NCI-H2196 (cell line): ENCODE measurements around the gene ACSF3.

Experiments used
- DNase-seq: peaks from one replicate; lab custom pipeline; 2025; ENCODE audit not compliant: unreplicated experiment; lab: John Stamatoyannopoulos, UW

The ACSF3 gene

DNA sequence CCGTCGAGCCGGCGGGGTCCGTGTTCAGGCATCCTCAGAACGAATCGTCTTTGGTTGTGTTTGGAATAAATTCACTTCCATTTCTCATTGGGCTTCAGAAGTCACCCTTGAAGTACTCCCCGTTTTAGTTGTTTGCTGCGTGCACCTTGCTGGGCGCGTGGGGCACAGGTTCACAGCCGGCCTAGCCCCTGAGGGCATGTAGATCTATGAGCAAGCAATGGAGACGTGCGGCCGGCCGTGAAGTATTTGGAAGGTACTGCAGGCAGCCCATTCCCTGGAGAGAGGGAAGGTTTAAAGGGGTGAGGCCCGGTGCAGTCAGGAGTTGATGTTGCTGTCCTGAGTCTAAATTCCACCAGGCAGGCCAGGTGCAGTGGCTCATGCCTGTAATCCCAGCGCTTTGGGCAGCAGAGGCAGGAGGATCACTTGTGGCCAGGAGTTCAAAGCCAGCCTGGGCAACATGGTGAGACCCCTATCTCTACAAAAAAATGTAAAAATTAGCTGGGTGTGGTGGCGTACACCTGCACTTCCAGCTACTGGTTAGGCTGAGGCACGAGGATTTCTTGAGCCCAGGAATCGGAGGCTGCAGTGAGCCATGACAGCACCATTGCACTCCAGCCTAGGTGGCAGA lies 714 bp downstream of the ACSF3 start:
- DNase-seq: no peak

DNA sequence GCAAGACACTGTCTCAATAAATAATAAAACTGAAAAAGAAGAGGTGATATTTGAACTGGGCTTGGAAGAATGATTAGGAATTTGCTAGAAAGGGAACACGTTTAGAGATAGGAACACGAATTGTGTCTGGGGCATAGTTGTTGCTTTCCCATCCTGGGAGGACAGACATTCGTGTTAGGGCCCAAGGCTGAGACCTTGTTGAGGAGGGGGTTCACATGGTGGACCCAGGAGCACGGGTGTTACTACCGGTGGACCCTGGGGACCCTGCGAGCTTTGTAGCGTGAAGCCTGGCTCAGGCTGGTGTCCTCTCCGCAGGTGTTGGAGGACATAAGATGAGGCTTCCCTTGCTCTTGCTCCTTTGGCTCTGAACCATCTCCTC lies 1.2 kb downstream of the ACSF3 start:
- no peak for DNase-seq

DNA sequence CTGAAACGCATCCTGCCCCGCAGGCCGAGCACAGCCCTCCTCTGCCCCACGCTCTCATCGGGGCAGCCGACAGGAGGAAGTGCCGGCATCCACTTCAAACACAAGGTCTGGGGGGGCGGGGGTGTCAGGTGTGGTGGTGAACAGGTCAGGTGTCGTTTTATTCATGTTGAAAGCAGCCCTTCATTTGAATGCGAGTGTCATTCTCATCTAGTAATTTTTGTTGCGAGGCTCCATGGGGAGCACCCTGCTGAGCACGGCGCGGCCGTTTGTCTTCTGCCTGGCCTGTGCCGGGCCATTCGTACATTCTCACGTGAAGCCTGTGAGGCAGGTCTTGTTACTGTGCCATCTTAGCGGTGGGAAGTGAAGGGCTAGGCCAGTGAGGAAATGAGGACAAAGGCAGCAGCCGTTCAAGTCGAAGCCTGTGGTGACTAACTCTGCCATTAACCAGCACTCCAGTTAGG lies 1.9 kb downstream of the ACSF3 start:
- DNase-seq: peak; percentile 40

DNA sequence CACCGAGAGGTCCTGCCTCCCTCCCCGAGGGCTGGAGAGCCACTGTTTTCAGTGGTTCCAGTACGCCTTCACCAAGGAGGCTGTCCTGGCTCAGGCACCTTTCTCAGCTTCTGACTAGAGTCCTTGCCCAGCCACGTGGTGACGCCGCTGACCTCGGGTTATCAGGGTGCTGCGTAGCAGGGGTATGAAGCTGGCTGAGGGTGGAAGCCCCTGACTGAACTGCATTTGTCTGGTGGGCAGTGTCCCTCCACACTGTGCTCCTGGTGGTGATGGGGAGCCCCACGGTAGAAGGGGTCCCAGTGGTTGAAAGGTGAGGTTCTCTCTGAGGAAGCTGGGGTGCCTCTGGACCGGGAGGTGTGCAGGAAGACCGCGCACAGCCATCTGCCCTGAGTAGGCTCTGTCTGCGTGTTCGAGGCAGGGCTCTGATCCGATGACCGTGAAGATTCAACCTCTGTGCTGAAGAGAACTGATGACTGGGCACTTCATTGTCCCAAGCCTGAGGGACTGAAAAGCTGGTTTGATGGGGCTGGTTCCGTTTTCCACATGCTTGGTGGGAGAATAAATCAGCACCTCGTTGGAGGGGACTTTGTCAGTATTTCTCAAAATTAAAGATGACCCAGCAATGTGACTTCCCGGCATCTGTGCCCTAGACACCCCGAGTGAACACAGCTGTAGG lies 2.5 kb downstream of the ACSF3 start:
- DNase-seq: no peak

DNA sequence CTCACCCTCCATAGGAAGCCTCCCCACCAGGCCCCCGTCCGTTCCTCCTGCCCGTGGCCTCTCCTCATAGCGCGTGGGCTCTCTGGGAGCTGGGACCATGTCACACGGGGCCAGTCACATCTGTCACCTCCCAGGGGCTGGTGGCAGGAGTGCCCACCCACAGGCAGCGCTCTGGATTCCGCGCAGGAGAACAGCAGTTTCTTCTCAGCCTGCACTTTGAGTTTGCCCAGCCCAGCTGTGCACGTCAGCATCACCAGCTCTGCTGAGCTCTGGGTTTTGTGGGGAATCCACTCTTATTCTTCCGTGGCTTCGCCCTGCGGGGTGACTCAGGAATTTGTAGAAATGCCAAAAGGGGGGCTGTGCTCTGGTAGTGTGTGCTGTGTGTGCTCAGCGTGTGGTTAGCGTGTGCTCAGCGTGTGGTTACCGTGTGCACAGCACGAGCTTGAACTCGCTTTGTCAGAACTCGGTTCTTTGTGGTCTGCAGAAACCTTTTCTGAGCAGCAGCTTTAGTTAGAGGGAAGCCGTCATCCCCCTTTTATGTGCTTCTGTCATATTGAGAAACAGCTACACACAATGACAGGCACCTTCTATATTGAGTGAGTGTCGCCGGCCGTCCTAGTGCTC lies 3.2 kb downstream of the ACSF3 start:
- no peak for DNase-seq

DNA sequence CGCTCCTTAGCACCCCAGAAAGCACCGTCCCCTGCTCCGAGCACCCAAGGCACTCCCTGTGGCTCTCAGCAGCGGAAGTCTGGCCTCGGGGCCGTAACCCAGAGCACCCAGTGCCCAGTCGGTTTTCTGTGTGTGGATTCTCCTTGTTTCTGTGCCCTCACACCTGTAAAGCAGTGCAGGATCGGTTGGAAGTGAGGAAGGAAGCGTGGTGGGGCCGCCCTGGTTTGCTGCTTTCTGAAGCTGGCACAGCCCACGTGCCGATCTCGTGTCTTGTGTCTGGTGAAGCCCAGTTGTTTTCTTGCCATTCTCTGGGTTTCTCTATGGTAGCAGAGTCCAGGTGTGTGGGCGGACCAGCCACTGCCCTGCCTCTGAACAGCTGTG lies 3.7 kb downstream of the ACSF3 start:
- DNase-seq: no peak

DNA sequence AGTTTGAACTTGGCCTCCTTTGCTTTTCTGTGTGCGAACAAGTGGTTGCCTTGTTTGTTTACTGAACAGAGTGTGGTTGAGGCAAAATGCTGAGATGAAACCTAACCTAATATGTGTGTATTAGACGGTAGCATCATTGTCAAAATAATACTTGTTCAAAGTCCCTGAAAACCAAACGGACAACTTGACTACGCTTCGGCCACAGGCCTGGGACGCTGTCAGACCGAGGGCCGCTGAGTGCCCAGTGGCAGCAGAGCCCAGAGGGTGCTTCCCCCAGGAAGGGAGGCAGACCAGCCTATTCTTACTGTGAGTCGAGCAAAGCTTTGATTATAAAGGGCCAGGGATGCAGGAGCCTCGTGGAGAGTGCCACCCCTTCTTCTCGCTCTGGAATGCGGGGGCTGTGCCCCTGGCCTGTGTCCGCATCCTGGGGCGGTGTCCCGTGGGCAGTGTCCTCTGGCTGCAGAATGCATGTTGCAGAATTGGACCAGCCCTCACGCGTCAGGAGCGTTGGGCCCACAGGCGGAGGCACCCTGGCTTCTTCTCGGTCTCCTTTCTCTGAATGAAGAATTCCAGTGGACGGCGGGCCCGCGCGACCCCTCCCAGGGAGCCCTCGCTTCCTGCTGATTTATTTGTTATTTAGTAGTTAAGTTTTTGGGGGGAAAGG lies 5.2 kb downstream of the ACSF3 start:
- DNase-seq: no peak

DNA sequence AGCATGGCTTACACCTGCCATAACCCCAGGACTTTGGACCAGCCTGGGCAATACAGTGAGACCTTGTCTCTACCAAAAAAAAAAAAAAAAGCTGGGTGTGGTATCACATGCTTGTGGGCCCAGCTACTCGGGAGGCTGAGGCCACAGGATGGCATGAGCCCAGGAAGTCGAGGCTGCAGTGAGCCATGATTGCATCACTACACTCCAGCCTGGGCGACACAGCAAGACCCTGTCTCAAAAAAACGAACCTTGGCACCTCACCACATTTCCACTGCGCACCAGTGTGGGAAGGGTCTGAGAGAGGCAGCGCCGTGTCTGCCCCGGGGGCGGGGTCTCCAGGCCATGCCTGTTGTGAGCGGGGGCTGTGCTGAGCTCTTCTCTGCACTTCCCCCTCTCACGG lies 6.3 kb downstream of the ACSF3 start:
- no peak for DNase-seq

DNA sequence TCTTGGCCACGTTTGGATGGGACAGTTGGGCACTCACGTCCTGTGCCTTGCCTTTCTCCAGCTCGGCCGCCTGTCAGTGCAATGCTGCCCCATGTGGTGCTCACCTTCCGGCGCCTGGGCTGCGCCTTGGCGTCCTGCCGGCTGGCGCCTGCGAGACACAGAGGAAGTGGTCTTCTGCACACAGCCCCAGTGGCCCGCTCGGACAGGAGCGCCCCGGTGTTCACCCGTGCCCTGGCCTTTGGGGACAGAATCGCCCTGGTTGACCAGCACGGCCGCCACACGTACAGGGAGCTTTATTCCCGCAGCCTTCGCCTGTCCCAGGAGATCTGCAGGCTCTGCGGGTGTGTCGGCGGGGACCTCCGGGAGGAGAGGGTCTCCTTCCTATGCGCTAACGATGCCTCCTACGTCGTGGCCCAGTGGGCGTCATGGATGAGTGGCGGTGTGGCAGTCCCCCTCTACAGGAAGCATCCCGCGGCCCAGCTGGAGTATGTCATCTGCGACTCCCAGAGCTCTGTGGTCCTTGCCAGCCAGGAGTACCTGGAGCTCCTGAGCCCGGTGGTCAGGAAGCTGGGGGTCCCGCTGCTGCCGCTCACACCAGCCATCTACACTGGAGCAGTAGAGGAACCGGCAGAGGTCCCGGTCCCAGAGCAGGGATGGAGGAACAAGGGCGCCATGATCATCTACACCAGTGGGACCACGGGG lies 7.1 kb downstream of the ACSF3 start:
- no peak for DNase-seq

DNA sequence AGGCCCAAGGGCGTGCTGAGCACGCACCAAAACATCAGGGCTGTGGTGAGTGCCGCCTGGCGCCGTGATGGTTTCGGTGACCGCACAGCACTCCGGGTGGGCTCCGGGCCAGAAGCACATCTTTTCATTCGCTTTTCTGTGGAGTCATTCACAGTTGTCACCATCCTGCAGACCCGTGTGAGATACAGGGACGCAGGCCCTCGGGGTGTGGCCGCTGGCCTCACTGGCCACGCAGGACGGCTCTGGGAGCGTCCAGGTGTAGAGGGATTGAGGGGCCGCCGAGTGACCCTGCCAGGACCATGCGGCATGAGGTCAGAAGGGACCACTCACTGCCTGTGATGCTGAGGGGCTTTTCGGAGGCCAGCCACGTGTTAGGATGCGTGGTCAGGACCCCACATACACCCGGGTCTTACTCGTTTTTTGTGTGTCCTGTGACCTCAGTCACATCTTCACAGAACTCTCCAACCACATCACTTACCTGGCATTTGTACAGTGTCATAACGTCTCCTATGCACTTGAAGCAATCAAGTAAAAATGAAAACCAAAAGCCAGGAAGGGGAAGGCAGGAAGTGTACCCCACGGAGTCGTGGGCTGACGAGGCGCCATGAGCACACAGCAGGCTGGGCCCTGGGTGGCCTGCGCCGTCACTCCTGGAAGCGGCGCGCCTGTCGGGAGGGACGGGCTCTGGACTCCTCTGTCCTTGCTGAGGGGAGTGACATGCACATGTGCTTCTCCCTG lies 7.8 kb downstream of the ACSF3 start:
- DNase-seq: no peak

DNA sequence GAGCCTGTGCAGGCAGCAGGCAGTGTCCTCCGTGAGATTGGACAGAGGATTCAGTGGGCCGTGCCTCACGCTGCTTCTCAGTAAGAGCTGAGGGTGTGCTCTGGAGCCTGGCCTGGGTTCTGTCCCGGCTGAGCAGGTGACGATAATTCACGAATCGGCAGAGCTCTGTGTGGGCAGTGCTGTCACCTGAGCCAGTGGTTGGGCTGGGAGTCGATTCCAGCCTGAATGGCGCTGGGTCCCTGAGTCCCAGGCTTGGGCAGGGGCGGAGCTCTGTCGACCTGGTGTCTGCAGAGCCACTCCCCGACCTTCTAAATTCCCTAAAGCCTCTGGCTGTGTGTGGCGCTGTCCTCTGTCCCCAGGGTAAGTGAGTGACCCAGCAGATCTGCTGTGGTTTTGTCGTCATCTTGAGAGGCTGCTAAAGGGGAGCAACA lies 8.4 kb downstream of the ACSF3 start:
- no peak for DNase-seq

DNA sequence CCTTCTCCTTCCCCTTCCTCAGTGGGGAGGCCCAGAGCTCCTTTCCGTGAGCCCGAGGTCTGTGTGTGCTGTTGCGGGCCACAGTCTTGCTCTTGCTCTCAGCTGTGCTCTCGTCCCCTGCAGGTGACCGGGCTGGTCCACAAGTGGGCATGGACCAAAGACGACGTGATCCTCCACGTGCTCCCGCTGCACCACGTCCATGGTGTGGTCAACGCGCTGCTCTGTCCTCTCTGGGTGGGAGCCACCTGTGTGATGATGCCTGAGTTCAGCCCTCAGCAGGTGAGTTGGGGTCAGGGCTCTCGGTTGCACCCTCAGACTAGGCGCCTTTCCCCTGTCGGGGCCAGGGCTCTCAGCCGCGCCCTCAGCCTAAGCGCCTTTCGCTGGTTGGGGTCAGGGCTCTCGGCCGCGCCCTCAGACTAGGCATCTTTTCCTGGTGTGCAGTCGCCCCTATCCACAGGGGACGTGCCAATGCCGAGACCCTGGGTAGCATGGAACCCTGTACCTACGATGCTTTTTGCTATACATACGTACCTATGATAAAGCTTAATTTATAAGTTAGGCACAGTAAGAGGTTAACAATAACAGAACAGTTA lies 8.9 kb downstream of the ACSF3 start:
- DNase-seq: no peak

DNA sequence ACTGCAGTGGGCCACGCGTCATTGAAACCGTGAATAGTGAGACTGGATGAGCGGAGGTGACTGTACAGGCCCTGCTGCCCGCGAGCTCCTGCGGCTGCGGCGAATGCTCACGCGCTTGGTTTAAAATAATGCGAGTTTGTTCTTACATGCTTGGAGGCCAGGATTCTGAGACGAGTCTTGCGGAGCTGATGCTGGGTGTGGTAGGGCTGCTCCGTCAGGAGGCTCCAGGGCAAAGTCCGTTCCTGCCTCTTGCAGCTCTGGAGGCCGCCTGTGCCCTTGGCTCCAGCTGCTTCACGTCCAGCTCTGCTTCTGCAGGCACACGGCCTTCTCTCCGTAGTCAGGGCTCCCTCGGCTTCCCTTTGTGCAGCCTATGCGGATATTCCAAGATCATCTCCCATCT lies 9.5 kb downstream of the ACSF3 start:
- DNase-seq: no peak

DNA sequence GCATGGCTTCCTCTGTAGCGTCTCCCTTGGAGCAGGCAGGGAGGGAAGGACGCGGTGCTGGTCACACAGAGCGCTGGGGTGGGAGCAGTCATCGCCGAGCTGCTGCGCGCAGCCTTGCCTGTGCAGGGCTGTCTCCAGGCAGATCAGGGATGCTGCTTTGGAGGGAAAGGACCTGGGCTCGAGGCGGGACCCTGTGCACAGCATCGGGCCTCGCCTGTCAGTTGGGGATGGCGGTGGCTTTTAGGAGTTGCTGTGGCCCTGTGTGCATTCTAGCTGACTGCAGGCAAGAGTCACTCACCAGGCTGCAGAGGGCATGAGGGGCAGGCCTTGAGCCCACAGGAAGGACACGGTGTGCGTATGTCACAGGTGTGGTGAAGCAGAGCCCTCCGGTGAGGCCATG lies 10.1 kb downstream of the ACSF3 start:
- no peak for DNase-seq

DNA sequence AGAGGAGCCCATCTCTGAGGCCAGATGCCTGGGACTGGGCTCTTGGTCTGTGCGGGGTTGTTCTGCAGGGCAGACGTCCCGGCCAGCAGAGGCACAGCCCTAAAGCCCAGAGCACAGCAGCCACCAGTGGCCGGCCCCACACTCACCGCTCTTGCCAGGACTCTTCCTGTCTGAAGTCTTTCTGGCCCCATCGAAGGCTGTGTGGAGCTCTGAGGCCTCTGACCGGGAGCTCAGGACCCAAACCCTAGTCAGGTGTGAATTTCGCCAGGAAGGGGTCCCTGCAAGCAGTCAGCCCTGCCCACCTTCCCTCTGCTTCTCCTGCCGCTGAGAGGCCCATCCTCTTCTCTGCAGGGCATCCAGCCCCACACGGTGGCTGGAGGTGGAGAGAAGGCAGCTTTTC lies 10.7 kb downstream of the ACSF3 start:
- DNase-seq: no peak

DNA sequence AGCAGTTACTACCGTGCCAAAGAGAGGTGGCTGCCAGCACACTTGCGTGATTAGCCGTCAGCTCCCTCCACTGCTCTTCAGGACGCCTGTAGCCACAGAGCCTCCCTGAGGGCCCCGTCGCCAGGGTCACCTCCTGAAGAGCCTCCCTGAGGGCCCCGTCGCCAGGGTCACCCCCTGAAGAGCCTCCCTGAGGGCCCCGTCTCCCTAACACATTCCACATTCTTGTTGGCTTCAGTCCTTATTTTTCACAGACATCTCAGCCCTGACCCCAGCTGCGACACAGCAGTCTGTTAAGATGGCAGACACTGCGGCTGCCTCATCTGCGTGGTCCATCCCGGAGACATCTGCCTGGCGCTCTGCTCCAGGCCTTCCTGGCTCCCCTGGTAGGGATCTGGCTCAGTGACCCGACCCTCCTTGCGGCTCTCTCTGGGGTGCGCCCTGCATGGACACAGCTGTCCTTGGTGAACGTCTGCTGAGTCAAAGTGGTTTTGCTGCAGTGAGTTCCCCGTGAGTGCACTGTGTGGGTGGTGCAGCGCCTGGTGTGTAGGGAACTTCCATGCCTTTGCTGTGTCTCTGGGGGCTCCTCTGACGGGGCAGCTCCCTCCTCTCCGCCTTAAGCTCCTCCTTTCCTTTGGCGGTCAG lies 11.4 kb downstream of the ACSF3 start:
- DNase-seq: no peak

DNA sequence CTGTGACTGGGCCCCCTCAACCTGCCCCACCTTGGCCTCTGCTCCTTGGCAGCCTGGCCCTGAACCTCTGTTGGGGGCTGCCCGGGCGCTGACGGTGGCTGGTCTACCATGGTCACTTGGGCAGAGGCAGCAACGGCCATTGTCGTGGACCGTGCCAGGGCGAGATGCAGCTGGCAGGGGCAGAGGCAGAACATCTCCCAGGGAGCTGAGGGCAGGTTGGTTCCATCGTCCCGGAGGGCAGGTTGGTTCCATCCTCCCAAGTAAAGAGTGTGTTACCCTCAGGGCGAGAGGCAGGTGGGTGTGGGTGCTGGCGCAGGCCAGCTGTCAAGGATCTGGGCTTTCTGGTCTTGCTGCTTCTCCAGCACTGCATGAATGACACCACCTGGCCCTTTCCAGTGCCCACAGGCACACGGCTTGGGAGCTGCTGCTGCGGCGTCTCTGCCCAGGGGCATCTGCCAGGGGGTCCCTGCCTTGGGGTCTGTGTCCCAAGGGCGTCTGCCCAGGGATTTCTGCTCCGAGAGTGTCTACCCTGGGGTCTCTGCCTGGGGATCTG lies 12.0 kb downstream of the ACSF3 start:
- DNase-seq: no peak

DNA sequence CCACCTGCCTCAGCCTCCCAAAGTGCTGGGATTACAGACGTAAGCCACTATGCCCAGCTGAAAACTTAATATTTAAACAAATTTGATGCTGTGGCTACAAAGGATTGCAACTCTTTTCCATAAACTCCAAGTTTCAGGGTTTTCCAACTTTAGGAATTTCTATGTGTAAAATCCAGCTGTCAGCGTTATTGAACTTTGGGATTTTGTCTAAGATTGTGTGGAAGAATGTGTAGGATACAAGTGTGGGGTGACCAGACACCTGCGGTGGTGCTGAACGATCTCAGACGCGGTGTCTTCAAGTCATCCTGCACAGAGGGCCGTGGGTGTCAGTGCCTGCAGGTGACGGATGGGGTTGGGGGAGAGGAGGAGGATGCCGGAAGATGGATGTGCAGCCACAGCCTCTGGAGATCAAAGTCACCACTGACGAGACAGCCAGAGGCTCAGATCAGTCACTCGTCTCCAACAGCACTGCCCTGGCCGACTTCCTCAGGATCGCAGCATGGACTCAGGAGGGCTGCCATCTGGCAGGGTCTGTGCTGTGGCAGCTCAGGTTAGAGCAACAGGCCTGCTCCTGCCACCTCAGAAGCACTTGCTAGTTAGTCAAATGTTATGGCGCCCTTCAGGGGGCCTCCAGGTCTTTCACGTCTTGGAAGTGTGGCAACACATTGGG lies 13.0 kb downstream of the ACSF3 start:
- DNase-seq: no peak

DNA sequence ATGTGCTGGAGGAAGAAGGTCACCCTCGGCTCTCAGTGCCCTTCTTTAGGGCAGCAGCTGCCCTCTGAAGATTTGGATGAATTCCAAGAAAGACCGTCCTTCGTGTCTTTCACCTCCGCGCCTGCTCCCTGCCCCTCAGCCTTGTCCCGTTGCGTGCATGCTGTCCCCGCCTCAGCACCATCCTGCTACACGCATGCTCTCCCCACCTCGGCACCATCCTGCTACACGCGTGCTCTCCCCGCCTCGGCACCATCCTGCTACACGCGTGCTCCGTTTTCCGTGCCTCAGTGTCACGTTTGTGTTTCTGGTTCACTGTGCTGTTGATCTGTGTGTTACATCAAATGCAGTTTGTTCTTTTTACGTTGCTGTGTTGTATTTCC lies 13.5 kb downstream of the ACSF3 start:
- DNase-seq: no peak
